HG03045 (cell line): Measurements from ENCODE around the gene MAN1A1.

Experiments
- ATAC-seq: cut with Tn5 transposase; IDR thresholded peaks from one replicate; pipeline ENCODE4 v1.9.1; 2021; ENCODE audit warnings: mild to moderate bottlenecking, moderate library complexity; ENCODE audit not compliant: unreplicated experiment

The MAN1A1 gene

DNA sequence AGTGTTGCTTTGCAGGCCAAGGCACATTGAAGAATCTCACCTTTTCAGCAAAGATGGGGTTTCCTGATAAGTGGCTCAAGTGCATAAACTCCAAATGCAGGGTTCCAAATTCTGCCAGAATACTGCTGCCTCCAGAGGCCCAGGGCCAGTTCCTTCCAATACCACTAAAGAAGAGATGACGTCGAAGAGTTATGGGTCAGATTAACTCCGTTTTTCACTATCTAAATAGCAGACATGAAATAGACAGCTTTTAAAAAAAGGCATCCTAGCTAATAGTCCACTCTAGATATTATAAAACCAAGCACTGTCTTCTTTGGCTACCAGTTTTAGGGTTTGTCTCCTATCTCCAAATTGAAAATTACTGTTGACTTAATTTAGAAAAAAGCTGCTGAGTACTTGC lies 144.8 kb downstream of the MAN1A1 start:
- ATAC-seq: no peak

DNA sequence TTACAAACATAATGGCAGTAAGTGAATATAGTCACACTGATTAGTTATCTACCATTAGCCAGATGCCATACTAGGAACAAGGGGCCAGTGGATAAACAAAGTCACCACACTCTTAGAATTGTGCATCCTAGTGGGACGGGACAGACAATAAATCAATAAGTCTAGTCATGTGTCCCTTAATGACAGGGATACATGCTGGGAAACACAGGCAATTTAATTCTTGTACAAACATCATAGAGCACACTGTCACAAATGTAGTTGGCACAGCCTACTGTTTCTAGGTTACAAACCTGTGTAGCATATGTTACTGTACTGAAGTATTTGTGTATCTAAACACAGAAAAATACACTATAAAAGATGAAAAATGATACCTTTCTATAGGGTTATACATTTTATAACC lies 148.1 kb downstream of the MAN1A1 start:
- ATAC-seq: no peak

DNA sequence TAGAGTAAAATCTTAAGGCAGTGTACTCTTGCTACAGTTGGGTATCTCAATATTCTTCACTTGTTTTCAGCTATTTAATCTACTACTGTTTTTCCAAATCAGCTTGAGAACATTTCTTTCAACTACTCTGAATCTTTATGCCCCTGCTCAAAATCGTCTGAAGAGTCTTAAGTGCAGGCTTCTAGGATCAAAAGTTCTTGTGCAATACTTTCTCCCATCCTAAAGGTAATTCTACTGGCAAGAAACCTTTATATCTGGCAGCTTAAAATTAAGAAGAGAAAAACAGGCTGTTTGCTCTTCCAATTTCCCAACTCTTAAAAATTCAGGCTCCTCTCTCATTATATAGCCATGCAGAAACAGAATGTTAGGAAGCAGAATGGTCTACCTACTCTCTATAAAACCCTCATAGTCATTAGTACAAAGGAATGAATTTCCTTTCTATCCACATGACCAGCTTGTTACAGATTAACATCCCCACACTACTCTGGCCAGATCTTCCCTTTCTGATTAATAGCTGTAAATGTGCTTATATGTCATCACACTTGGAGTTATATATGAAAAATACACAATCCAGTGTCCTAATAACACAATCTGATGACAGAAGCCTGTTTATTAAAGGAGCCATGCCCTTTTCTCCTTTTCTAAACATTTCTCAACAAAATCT lies 148.9 kb downstream of the MAN1A1 start:
- no peak for ATAC-seq

GRCh38 chr6:119197271-119197670 lies 152.3 kb downstream of the MAN1A1 start:
- ATAC-seq: no peak

DNA sequence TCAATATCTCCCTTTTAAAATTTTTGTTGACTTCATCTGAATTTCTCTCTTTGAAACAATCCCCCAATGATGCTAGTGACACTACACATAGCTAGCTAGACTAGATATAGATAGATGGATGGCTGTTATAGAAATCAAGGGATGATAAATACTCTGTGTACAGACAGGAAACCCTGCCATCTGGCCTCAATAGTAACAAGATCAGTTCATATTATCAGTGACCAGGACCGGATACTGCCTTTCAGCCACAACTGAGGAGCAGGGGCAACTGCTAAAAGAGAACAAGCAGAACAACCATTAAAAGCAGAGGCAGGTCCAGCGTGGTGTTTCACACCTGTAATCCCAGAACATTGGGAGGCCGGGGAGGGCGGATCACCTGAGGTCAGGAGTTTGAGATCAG lies 152.8 kb downstream of the MAN1A1 start:
- ATAC-seq: no peak

GRCh38 chr6:119195848-119196247 lies 153.7 kb downstream of the MAN1A1 start:
- ATAC-seq: no peak

GRCh38 chr6:119195204-119195603 lies 154.4 kb downstream of the MAN1A1 start:
- ATAC-seq: no peak

GRCh38 chr6:119193707-119194106 lies 155.9 kb downstream of the MAN1A1 start:
- ATAC-seq: no peak

DNA sequence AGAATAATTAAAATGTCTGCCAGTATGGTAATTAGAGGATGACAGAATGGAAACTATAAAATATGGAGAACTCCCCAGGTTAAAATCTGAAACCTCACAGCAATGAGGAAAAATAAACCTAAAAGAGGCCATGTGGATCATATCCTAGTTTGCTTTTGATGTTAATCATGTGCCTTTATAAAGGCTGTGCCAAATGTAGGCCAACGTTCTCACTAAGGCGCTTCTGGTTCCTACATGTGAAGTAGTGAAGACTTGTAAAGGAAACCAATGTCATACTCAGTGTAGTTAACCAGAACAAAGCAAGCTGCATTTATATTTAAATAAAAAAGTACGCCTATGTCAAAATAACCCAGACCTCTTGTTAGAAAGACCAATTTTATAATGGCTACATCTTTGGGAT lies 157.4 kb downstream of the MAN1A1 start:
- ATAC-seq: no peak

DNA sequence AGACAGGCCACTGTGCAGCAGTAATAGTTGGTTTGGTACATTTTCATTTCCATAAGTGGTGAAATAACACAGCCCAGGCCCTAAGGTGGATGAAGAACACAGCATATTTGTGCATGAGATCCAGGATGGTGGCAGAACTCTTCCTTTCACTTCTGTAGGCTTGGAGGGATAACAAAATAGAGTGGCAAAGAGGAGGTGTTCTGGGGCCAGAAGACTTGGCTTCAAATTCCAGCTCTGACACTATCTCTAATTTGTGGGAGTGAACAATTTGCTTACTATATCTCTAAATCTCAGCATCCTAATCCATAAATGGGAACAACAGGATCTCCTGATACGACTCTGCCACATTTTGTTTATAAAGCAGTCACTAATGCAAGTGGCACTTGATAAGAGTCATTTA lies 159.4 kb downstream of the MAN1A1 start:
- no peak for ATAC-seq

DNA sequence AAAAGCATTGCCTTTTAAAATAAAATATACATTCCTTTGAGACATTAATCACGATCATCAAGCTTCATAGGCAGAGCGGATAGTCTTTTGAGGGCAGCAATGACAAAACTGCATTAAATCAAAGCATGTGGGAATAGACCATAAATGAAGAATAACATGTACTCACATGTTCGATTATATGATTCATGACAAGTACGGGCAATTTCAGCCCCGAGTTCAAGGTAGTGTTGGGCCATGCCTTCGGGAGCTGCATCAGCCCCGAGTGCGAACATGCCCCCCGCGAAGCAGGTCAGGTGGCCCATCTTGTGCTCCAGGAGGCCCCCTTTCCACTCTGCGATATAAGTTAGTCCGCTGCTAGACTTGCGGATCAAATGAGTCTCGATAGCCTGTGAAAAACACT lies 160.1 kb downstream of the MAN1A1 start:
- ATAC-seq: no peak

GRCh38 chr6:119187596-119187995 lies 162.0 kb downstream of the MAN1A1 start:
- no peak for ATAC-seq

- ATAC-seq: no peak
Measured at GRCh38 chr6:119186490-119186889, 163.1 kb downstream of the MAN1A1 start.

- no peak for ATAC-seq
Measured at GRCh38 chr6:119184008-119184648, 165.4 kb downstream of the MAN1A1 start.

DNA sequence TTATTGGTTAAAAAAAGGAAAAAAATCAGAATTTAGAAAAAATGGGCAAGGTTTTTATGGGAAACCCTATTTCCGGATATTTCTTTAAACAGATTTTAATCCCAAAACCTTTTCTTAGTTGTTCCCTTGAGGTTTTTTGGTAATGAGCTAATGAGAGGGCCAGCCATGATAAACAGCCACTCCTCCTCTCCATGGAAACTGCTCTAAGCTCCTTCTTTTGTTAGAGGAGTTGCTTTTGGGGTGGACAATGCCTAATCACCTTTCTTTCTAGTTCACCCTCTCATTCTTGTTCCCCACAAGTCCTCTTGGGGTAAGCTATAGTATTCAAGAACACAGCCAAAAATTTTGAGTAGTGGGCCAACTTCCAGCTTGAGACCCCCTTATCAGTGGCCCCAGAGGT lies 166.1 kb downstream of the MAN1A1 start:
- ATAC-seq: no peak

- no peak for ATAC-seq
Measured at GRCh38 chr6:119182875-119183274, 166.7 kb downstream of the MAN1A1 start.

- ATAC-seq: no peak
Measured at GRCh38 chr6:119182216-119182803, 167.3 kb downstream of the MAN1A1 start.

DNA sequence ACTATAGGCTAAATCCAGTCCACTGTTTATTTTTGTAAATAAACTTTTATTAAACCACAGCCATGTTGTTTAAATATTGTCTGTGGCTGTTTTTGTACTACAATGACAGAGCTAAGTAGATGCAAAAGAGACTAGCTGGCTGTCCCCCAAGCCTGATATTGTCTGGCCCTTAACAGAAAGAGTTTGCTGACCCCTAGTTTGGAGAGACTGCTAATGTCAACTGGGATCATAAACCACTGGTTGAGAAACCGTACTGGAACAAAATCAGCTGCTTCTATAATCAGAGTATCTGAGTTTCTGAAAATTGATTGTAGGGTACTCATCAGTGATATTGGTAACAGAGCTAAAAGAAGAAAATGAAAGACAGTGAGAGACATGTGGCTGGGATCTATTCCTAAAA lies 168.5 kb downstream of the MAN1A1 start:
- ATAC-seq: no peak

DNA sequence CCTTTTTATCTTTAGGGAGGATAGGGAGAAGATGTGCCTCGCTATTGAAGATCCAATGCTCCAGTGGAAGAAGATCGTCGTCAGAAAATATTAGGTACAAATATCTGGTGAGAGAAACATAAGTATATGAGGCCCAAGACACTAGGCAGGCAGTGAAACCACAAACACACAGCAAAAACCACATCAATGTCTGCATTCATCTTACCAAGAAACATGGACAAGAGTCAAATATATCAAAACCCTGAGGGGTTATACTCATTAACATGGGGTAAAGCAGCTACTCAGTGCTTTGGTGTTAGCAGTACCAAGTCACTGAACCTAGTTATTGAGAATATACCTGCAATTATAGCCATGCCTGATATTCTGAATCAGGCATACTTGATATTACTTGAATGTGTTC lies 169.7 kb downstream of the MAN1A1 start:
- no peak for ATAC-seq

- ATAC-seq: no peak
Measured at GRCh38 chr6:119179062-119179461, 170.5 kb downstream of the MAN1A1 start.

DNA sequence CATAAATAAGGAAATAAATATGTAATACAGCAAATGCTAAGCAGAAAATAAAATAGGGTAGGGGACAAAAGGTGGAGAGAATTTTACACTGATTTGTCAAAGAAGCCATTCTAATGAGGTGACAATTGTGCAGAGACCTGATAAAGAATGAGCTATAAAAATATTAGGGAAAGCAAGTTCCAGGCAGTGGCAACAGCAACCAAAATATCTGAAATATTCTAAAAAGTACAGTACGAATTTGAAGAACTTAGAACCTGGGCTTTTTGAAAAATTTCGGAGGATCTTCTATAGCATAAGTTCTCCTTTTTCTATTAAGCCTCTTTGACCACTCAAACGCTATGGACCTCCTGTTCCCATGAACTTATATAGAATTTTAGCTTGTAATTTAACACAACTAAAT lies 173.1 kb downstream of the MAN1A1 start:
- no peak for ATAC-seq
